AG09319 (cell line): ENCODE data around the gene CHCHD6.

Source experiments
- DNase-seq: peaks from one replicate; pipeline ENCODE4 v3.0.0-alpha.2; 2010; ENCODE audit warnings: low read depth; ENCODE audit errors: extremely low read depth
- TF ChIP-seq, protein P1 (sequence below): IDR thresholded peaks from 2 replicates; pipeline ENCODE4 v1.5.1; 2011; ENCODE audit warnings: low read depth, mild to moderate bottlenecking, inconsistent platforms, low read length, moderate library complexity

Gene CHCHD6

DNA sequence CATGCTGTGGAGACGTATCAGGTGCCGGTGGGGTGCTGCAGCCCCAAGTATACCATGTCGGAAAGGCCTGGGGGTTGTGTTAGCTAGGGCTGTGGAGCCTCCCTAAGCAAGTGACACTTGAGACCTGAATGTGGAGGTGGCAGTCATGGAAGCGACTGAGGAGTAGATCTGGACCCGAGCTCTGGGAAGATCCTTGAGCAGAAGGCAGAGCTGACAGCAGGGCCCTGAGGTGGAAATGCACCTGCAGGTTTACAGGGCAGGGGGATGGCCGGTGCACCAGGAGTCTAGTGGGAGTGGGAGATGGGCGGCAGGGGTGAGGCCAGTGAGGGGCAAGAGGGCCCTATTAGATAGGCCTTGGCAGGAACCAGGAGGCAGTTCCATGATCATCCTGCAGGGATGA lies 187.1 kb downstream of the CHCHD6 start:
- DNase-seq = no peak
- TF ChIP-seq, protein P1, sequence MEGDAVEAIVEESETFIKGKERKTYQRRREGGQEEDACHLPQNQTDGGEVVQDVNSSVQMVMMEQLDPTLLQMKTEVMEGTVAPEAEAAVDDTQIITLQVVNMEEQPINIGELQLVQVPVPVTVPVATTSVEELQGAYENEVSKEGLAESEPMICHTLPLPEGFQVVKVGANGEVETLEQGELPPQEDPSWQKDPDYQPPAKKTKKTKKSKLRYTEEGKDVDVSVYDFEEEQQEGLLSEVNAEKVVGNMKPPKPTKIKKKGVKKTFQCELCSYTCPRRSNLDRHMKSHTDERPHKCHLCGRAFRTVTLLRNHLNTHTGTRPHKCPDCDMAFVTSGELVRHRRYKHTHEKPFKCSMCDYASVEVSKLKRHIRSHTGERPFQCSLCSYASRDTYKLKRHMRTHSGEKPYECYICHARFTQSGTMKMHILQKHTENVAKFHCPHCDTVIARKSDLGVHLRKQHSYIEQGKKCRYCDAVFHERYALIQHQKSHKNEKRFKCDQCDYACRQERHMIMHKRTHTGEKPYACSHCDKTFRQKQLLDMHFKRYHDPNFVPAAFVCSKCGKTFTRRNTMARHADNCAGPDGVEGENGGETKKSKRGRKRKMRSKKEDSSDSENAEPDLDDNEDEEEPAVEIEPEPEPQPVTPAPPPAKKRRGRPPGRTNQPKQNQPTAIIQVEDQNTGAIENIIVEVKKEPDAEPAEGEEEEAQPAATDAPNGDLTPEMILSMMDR = no peak

DNA sequence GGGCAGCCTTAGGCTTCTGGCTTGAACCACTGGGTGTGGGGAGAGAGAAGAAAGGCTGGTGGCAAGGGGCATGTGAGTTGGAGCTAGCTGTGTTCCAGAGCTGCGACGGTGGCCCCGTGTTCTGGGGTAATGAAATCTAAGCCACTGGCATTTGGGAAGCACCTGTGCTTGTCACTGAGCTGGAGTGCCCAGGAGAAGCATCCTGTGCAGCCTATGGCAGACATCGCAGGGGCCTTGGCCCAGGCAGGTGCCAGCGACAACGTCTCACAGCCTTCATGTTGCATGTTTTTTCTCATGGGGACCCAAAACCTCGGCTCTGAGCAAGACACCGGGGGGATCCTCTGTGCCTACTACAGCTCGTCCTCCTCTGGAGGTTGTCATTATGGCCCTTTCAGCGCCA lies 187.8 kb downstream of the CHCHD6 start:
- no peak for DNase-seq
- TF ChIP-seq, protein P1 = no peak

DNA sequence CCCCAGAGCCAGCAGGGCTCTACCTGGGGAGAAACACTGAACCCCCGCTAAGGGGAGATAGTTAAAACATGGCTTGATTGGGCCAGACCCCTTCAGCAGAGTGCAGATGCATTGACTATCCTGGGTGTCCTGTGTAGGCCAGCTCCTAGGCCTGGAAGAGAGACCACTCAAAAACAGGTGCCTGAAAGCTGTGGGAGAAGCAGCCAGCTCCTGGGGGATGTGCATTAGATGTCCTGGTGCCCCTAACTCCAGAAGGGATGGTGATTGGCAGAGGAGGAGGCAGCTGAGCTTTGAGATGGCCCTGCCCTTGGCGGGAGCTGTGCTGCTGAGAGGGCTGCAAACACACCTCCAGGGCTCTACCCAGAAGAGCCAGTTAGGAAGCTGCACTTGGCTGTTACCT lies 189.6 kb downstream of the CHCHD6 start:
- DNase-seq = no peak
- TF ChIP-seq, protein P1 = no peak

DNA sequence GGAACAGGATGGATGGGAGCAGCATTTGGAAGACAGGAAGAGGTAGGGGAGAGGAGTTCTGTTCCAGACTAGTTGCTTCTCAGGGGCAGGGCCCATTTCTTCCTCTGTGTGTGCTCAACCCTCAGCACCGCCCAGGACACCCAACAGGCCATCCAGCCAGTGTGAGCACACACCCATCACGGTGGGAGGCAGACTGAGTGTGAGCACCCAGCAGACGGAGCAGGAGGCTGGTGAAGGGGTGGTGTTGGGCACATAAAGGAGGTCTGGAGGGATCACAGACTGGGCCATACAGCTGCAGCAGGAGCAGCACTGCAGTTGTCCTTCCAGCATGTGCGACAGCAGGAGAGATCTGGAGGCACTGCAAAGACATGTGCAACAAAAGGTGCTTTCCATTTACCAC lies 190.4 kb downstream of the CHCHD6 start:
- TF ChIP-seq, protein P1 = no peak
- DNase-seq = no peak

DNA sequence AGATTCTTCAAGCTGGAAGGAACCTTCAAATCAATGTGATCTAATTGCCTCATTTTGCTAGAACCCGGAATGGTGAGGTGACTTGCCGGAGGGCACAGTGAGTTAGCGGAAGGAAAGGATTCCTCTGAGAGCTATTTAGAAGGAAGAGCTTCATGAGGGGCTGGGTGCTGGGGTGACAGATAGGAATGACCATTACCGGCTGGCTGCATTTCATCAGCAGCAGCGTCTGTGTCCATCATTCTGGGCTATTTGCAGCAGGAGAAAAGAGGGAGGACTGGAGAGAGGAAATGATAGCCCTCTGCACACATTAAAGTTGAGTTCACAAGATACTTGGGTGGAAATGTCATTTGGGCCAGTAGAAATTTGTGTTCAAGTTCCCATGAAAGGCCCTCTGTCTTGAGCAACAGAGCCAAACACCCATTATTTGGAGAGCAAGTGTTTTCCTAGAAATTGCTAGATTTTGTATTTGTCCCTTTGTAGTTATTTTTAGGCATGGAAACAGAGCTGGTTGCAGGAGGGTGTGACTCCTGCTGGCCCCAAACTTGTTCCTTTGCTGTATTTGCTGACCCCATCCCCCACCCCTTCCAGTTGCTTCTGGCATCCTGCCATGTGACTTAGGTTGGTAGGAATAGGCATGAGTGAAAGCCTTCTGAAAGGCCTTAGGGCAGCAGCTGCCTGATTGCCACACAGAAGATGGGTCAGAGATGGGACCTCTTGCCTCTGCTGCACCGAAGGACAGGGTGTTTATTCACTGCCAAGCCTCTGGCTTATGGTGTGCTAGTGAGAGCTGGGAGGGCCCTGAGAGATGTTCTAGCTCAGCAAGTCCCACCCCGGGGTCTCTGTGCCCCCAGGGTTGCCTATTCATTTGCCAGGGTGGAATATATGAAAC lies 191.4 kb downstream of the CHCHD6 start:
- TF ChIP-seq, protein P1 = no peak
- no peak for DNase-seq

DNA sequence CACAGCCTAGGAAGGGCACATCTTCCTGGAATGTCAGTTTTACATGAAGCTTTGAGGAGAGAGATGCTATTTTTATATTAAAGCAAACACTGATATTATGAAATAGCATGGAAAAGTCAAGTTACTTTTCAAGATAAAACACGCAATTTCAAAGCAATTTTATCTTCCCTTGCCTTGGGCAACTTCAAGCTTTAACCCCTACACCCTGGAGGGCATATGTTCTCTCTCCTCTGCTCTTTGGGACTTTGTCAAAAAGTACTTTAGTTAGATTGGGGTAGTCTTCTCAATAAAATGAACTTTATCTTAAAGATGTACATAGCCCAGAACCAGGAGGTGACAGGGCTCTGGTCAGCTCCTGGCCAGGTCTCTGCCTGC lies 192.0 kb downstream of the CHCHD6 start:
- TF ChIP-seq, protein P1 = no peak
- no peak for DNase-seq

DNA sequence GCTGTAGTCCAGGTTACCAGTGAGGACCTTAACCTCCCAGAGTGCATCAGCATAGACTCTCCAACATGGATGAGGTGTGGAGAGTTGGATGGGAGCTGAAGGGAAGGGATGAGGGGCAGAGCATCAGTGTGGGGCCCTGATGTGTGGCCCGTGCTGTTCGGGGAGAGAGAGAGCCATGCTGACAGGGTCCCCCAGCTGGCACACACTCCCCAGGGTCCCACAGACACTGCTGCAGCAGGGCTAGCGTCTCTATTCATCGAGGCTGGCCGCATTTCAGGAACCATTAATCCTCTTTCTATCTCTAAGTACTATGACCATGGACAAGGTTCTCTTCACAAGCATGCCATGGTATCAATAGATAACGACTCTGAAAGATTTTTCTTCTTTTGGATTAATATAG lies 192.9 kb downstream of the CHCHD6 start:
- DNase-seq = no peak
- TF ChIP-seq, protein P1 = no peak
